GM18498 (cell line): ENCODE measurements around the gene C2orf92.
A peak's percentile ranks its signal among the peaks of the same experiment; 100 is the strongest.

Experiments used
- ATAC-seq: cut with Tn5 transposase; IDR thresholded peaks from one replicate; pipeline ENCODE4 v1.9.1; 2021; ENCODE audit warnings: mild to moderate bottlenecking, moderate library complexity; ENCODE audit not compliant: unreplicated experiment

C2orf92 gene

GRCh38 chr2:97740590-97741182 lies 71.2 kb downstream of the C2orf92 start:
- no peak for ATAC-seq

- ATAC-seq = no peak
Measured at GRCh38 chr2:97741251-97741650, 71.7 kb downstream of the C2orf92 start.

- ATAC-seq = no peak
Measured at GRCh38 chr2:97741686-97742085, 72.2 kb downstream of the C2orf92 start.

GRCh38 chr2:97742381-97742847 lies 72.9 kb downstream of the C2orf92 start:
- ATAC-seq = no peak

- no peak for ATAC-seq
Measured at GRCh38 chr2:97743913-97744312, 74.4 kb downstream of the C2orf92 start.

- peak; percentile 81 for ATAC-seq
Measured at GRCh38 chr2:97745474-97746174, 76.1 kb downstream of the C2orf92 start.

- no peak for ATAC-seq
Measured at GRCh38 chr2:97747285-97747684, 77.8 kb downstream of the C2orf92 start.

- ATAC-seq = no peak
Measured at GRCh38 chr2:97747716-97748115, 78.2 kb downstream of the C2orf92 start.

- no peak for ATAC-seq
Measured at GRCh38 chr2:97749581-97749980, 80.1 kb downstream of the C2orf92 start.

GRCh38 chr2:97750017-97750416 lies 80.5 kb downstream of the C2orf92 start:
- ATAC-seq = no peak

- ATAC-seq = no peak
Measured at GRCh38 chr2:97751752-97752151, 82.2 kb downstream of the C2orf92 start.
